ENCODE results near the gene CGB8.
"Not testable (repeated sequence)": the region's sequence is repeated elsewhere in the genome, so short reads cannot be mapped to it uniquely, and the experiment has no call there.

CGB8 gene

GRCh38 chr19:49049011-49049410 is at the start of gene CGB8:
Gene CGB8 (minus strand): TSS chr19:49049111. CDS start chr19:49048739, 372 bp downstream.
- DNase-seq: not testable (repeated sequence)

- DNase-seq: peak; percentile 68 to 74
Observed at GRCh38 chr19:49097453-49098288, 48.8 kb upstream of the CGB8 start.

GRCh38 chr19:49094505-49095482 is 45.9 kb upstream of the CGB8 start:
- DNase-seq: no peak

- DNase-seq: no peak
Observed at GRCh38 chr19:49092686-49093085, 43.8 kb upstream of the CGB8 start.

- DNase-seq: no peak
Observed at GRCh38 chr19:49091391-49092038, 42.6 kb upstream of the CGB8 start.

- no peak for DNase-seq
Observed at GRCh38 chr19:49086296-49086695, 37.4 kb upstream of the CGB8 start.

- DNase-seq: no peak
Observed at GRCh38 chr19:49085868-49086232, 36.9 kb upstream of the CGB8 start.

GRCh38 chr19:49085020-49085867 is 36.3 kb upstream of the CGB8 start, which contains the start of gene SNRNP70:
Gene SNRNP70 (plus strand): TSS chr19:49085451. CDS start chr19:49086415, 964 bp downstream.
- peak; percentile 97 to 98 for DNase-seq

GRCh38 chr19:49084206-49085019 is 35.5 kb upstream of the CGB8 start:
- DNase-seq: no peak

GRCh38 chr19:49081273-49081672 is 32.4 kb upstream of the CGB8 start:
- no peak for DNase-seq

GRCh38 chr19:49080392-49080791 is 31.5 kb upstream of the CGB8 start:
- no peak for DNase-seq

GRCh38 chr19:49074869-49075268 is 26.0 kb upstream of the CGB8 start:
- not testable (repeated sequence) for DNase-seq

GRCh38 chr19:49073514-49074378 is 24.8 kb upstream of the CGB8 start:
- DNase-seq: no peak

- DNase-seq: no peak
Observed at GRCh38 chr19:49071860-49072547, 23.1 kb upstream of the CGB8 start.

- no peak for DNase-seq
Observed at GRCh38 chr19:49070416-49070815, 21.5 kb upstream of the CGB8 start.

GRCh38 chr19:49069026-49069425 is 20.1 kb upstream of the CGB8 start:
- DNase-seq: no peak

- no peak for DNase-seq
Observed at GRCh38 chr19:49067554-49067953, 18.6 kb upstream of the CGB8 start.

- no peak for DNase-seq
Observed at GRCh38 chr19:49065905-49066512, 17.1 kb upstream of the CGB8 start.
